ENCODE results near the gene SLC22A12.

The SLC22A12 gene

GRCh38 chr11:64629103-64629502 lies 38.1 kb downstream of the SLC22A12 start:
- DNase-seq: no peak

DNA sequence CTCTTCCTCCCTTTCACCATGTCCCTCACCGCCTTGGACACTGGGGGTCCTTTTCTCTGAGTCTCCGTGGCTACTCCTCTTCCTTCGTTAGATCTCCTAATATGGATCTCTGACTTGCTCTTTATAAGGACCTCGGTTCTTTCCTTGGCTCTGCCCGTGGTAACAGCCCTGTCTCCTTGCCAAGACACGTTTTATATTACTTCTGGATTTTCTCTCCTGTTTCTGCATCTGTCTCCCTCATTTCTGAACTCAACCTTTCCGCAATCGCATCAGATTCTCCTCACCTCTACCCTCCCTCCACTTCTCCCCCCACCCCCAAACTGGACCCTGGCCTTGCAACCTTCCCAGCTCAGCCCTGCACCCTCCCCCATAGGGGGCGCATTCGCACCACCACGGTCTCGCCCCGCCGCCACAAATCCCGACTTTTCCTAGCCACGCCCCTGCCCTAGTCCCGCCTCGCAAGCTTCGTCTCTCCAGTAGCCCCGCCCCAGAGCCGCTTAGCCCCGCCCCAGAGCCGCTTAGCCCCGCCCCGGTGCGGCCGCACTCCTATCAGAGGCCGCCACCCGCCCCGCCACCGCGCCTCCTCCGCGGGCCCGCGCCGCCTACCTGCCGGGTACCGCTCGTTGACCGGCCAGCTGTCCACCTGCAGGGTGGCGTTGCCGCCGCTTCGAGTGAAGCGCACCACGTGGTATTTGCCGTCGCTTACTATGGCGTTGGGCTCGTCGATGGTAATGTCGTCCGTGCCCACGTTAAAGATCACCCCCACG lies 39.0 kb downstream of the SLC22A12 start:
- DNase-seq: no peak

GRCh38 chr11:64631675-64632074 lies 40.7 kb downstream of the SLC22A12 start:
- no peak for DNase-seq

DNA sequence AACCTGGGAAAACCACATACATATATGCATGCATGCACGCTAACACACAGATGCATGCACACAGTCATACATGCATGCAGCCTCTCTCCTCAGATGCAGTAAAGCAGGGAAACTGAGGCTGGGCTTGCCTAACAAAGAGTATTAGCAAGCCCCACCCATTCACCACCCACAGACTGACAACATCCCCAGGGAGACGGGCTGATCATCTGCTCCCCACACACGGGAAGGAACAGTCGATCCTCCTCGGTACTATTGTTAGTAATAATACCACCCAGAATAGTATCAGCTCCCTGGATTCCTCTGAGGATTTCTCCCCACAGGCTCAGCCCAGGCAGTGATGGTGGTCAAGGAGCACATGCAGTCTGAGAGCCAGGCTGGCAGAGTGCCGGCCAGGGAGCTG lies 41.2 kb downstream of the SLC22A12 start:
- DNase-seq: no peak

GRCh38 chr11:64632654-64633053 lies 41.6 kb downstream of the SLC22A12 start:
- DNase-seq: no peak

GRCh38 chr11:64633555-64634159 lies 42.6 kb downstream of the SLC22A12 start:
- no peak for DNase-seq

DNA sequence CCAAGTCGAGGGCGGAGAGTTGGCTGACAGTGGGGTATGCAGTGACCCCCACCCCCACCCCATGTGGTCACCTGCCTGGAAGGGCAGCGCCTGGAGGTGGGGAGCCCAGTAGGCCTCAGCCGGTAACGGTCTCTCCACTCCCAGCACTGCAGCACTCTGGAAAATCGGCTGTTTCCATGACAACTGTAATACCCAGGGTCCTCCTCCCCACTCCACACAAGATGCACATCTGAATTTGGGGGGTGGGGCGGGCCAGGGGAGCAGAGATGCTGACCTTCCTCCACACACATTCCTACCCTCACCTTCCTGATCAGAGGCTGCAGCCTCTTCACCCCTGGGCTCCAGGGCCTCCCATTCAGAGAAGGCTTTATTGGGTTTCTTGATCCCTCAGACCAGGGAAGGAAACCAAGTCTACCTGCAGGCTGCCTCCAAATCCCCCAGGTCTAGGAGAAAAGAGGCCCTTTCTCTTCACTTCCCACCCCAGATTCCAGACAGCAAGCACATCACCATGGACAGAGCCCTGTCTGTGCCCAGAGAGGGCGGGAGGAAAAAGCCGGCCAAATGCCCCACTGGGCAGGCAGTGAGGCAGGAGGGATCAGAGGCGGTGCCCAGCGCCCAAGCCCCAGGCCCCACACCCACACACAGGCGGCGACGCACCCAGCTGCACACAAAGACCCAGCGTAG lies 46.5 kb downstream of the SLC22A12 start:
- DNase-seq: no peak

- no peak for DNase-seq
Observed at GRCh38 chr11:64638018-64638665, 47.1 kb downstream of the SLC22A12 start.

DNA sequence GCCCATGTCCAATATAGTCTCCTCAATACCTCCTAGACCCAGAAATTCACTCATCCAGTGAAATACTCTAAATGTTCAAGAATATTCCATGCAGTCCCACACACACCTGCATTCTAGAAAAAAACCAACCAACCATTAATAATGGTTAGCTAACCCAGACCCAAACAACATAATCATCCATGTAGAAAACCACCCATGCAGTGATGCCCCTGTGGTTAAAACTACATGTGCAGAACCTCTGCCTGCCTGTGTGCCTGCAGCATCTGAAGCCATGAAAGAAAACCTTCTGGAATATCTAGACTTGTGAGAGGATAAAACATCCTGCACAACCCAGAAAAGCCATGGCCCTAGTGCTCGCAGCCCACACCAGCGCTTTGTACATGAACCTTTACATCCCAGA lies 47.8 kb downstream of the SLC22A12 start:
- DNase-seq: no peak

DNA sequence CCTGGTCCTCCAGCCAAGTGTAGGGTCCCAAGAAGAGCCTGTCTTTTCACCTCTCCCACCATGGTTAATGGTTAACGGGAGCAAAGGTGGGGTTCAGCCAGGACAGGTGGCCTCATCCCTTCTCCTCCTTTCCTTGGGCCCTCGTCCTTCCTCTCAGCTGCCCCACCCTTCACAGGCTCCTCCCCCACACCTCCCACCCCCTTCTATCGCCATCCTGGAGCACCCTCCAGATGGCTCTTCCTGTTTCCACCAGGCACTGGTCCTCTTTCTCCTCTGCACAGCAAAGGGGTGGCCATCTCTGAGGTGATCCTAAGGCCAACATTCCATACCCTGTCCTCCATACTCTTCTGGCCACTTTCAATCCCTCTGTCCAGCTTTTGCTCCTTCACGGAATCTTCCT lies 48.9 kb downstream of the SLC22A12 start:
- no peak for DNase-seq

DNA sequence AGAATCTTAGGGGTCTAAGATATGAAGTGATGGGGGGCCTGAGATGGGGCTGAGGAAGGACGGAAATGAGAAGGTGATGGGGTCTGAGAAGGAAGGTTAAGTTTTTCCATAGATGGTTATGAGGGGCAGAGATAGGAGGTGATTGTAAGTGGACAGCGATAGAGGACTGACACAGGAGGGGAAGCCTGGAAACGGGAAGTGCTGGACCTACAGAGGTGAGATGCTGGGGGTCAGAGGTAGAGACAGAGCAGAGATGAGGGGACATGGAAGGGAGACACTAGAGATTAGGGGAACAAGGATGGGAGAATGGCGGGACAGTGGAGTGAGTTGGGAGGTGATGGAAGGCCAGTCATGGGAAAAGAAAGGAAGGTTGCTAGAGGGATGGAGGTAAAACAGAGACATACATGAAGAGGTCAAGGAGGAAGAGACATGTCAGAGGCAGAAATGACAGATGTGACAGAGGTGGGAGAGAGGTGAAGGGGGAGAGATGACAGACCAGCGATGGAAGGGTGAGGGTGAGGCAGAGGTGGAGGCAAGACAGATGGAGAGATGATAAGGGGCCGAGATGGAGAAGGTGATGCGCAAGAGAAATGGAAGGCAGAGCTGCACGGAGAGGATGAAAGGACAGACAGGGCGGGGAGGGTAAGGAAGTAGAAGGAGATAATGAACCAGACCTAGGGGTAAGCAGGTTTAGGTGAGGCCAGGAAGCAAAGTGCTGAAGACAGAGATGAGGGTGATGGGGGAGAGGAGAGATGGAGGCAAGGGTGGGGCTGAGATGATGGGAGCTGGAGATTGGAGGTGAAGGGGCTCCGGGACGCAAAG lies 50.8 kb downstream of the SLC22A12 start:
- no peak for DNase-seq

GRCh38 chr11:64642418-64642735 lies 51.4 kb downstream of the SLC22A12 start:
- DNase-seq: no peak

DNA sequence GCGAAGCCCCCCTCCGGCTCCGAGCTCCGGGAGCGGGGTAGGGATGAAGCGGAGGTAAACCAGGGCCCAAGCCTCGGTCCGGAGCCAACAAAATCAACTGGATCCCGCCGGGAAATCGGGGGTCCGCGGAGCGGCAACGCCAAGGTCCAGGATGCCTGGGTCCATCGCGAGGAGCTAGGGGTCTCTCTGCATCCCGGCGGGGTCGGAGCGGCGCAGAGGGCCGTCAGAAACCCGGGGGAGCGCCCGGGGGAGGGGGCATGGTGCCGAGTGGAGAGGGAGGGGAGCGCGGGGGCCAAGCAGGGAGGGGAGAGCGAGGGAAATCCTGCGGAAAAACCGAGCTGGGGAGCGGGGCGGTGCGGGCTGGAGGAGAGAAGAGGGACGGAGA lies 51.8 kb downstream of the SLC22A12 start:
- no peak for DNase-seq

- DNase-seq: no peak
Observed at GRCh38 chr11:64643256-64643881, 52.3 kb downstream of the SLC22A12 start.

GRCh38 chr11:64643920-64644646 lies 53.1 kb downstream of the SLC22A12 start:
- no peak for DNase-seq

DNA sequence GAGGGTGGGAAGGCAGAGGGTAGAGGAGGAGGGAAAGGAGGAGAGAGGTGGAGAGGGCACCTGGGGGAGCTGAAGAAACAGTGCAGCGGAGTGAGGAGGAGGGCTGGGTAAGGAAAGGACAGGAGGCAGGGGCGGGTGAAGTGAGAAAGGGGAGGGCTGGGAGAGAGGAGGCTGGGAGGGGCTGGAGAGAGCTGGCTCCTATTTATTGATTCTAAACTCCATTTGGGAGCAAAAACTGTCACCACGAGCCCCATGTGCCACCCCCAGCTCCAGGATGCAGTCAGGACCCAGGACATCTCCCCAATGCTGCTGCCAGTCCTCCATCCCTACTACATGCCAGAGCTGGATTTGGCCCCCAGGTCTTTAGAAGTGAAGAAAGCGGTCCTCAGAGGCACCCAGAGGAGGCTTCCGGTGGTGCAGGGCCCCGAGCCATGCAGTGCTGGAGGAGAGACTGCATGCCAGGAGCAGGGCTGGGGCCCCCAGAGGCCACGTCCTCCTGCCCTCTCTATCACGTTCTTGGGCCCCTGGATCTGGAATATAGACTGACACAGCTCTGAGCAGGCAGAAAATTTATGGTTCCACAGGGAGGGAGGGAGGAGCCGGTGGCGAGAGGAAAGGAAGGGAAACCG lies 53.7 kb downstream of the SLC22A12 start:
- DNase-seq: no peak

DNA sequence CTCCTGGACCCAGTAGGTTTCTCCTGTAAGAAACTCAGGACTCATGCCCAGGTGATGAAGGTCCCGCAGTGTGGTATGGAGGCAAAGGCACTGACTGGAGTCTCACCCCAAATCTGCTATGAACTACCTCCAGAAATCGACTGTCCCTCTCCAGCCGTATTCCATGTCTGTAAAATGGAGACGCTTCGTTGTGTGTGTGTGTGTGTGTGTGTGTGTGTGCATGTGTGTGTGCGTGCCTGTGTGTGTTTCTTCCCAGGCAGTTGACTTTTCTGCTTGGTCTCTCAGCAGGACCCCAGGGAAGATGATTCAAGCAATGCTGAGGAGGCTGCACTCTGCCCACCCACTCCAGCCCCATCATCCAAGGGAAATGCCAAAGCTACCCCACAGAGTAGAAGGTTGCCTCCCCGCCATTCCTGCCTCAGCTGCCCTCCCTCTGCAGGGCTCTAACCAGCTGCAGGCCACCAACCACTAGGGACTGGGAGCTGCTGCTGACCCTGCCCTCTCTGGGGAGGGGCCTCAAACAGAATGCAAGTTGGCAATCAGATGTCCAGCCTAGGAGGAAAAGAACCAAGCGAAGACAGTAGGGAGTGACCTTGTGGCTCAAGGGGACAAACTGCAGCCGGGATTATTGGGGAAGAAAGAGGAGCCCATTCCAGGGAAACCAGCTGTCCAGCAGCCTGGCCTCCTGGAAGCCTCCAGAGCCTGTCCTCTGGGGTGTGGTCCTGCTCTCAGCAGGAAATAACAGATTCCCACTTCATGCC lies 56.2 kb downstream of the SLC22A12 start:
- DNase-seq: no peak

DNA sequence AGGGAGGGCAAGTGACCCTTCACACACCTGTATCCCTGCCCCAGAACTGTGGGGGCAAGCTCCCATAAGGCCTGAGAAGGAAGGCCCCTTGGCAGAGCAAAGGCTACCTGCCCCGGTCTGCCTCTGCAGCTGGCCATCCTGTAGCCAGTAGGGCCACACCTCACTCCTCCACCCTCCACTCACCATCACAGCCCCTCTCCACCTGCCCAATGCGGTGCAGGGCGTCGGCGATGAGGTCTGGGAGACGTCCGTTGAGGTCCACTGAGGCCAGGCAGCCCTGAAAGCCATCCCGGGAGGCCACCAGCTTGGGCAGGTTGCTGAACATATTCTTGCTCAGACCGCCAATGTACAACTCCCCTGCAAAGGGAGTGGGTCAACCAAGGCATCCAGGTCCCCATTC lies 57.5 kb downstream of the SLC22A12 start:
- no peak for DNase-seq

GRCh38 chr11:64649291-64649697 lies 58.3 kb downstream of the SLC22A12 start:
- DNase-seq: no peak

DNA sequence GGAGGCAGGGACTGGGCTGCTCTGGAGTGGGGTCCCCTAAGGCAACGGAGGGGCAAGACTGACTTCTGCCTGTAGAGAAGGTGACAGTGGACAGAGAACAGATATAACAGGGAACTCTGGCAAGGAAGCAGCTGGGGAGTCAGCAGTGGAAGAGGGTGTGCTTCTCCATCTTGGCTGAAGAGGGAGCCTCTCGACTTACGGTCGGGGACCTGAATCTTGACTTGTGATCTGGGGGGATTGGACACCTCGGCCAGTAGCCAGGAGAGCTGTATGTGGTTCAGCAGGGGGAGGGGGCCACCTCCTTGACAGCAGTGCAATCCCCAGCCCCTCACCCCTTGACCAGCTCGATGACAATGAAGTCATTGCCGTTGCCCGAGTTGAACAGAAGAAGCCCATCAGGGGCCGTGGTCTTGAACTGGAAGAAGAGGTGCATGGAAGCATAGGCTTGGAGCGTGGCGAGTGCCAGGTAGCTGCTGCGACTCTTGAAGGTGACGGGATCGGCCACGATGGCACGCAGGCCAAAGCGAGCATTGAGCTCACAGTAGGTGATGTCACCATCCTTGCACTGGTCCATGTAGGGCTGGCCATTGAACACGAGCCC lies 60.0 kb downstream of the SLC22A12 start:
- DNase-seq: no peak

Data from DMS 273 treated with DMSO at 0.1 percent for 48 hours (cell line).